ENCODE measurements around the gene MS4A18.
"Not testable (repeated sequence)": the region's sequence is repeated elsewhere in the genome, so short reads cannot be mapped to it uniquely, and the experiment has no call there.

The MS4A18 gene

DNA sequence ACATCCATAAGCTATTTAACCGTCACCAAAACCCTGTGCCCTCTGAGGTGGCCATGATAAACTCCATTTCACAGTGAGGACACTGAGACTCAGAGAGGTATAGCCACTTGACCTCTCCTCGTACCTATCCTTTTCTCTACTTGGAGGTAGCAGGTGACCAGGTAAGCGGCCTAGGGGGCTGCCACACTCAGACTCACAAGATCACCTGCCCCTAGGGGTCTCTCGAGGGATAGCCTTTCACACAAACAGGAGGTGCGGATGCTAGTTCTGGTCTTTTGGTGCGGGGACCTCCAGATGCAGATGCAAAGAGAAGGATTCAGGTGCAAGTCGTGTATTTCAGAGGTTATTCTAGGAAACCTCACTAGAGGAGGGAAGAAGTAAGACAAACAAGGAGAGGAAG, 14.6 kb downstream of the MS4A18 start:
- no peak for DNase-seq (ENCODE audit: low read depth in 2 of 2)

DNA sequence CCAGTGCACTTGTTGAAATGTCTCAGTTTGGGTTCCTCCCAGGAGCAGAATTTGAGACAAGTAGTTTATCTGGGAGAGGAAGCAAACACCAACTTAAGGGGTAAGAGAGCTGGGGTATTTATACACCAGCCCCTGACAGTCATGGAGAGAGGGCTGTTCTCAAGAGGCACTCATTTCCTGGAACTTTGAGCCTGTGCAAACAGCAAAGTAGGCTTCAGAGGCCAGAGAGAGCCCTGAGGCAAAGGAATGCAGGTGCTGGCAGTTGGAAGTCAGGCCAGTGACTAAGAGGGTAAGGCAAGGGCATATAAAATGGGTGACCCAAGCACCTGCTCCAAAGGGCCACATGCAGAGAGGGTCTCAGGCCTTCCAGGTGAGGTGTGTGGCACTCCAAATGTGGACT, 16.1 kb downstream of the MS4A18 start:
- DNase-seq (ENCODE audit: low read depth in 2 of 2) = no peak

DNA sequence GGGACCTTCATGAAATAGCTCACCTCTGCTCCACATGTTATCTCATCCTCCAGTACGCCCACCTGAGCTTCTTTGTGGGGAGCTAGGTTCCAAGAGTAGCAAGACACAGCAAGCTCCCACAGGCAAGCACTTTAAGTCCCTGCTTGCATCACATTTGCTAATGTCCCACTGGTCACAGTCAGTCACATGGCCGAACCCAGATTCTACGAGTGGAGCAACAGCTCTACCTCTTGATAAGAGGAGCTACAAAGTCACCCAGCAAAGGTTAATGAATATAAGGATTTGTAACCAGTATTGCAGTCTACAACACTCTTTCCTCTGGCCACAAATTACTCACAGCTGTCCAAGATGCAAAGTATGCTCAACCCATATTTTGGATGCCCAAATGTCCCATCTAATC, 16.9 kb downstream of the MS4A18 start:
- DNase-seq (ENCODE audit: low read depth in 2 of 2) = no peak

DNA sequence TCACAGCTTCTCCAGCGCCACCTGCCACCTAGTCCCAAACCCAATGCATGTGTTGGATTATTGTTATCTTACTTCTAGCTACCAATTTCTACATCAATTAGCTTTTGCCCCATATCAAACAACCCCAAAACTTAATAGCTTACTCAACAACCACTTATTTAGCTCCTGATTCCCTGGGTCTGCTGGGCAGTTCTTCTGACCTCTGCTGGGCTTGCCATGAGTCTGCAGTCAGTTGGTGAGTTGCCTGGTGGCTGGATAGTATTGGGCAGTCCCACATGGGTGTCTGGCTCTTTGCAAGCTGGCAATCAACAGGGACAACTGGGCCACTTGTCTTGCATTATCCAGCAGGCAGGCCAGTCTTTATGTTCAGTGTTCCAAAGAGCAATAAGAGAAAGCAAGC, 18.5 kb downstream of the MS4A18 start:
- DNase-seq (ENCODE audit: low read depth in 2 of 2) = no peak

DNA sequence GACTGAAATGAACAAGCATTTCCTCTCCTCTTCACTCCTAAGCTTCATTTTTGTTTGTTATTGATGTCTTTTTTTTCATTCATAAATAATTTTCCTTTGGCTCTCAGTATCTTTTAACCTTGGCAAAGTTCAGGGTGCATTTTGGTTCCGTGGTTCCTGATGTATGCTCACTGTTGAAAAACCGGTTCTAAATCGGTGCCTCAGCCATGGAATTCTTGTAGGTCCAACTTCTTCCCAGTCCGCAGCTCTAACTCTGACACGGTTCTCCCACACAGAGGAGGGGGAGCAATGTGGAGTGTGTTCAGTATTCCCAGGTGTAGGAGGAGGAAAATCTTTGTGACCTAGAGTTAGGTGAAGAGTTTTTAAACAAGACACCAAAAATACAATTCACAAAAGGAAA, 19.6 kb downstream of the MS4A18 start:
- no peak for DNase-seq (ENCODE audit: low read depth in 2 of 2)

DNA sequence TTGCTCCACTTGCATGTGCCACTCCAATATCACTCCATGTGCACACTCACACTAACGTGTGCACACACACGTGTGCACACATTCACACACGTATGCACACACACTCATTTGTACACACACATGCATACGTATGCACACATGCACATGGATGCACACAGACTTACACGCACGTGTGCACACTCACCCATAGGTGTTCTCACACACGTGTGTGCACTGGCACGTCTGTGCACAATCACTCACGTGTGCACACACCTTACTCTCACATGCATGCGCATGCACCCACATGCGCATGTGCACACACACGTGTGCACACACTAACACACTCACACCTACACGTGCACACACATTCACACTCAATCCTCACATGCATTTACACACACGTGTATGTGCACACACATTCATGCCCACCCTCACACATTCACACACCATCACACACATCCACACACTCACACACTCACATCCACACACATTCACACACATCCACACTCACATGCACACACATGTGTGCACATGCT, 22.9 kb downstream of the MS4A18 start:
- DNase-seq (ENCODE audit: low read depth in 2 of 2) = no peak

DNA sequence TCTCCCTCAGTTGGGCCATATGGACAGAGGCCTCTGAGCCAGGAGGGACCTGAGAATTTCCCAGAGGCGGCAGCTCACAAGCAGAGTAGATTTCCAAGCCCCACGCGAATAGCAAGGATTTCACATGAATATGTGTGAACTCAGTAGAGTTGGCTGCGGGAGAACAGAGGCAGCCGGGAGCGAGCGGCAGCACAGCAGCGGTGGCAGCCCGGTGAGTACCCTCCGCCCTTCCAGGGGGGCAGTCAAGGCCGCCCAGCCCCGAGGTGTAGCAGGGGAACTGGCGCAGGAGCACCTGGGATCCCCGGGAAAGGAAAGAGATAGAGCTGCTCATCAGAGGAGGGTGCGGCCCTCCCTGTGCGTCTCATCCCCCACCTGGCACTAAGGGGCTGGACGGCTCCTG, 23.7 kb downstream of the MS4A18 start:
- DNase-seq (ENCODE audit: low read depth in 2 of 2) = no peak

DNA sequence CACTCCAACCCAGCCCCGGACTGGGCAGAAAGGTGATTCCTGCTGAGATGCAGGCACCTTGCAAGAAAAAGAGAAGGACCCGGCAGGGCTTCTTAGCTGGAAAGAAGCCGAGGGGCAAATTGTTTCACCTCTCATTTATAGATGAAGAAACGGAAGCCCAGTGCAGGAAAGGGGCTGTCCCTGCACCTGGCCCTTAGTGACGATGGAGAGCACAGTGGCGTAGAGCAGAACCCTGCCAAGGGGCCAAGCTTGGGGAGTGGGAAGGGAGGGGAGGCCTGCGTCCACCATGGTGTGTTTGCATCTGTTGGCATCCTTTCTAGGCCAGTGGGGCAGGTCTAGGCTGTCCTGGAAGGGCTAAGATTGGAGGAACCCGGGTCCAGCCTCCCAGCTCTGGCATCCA, 24.3 kb downstream of the MS4A18 start:
- DNase-seq (ENCODE audit: low read depth in 2 of 2) = no peak

DNA sequence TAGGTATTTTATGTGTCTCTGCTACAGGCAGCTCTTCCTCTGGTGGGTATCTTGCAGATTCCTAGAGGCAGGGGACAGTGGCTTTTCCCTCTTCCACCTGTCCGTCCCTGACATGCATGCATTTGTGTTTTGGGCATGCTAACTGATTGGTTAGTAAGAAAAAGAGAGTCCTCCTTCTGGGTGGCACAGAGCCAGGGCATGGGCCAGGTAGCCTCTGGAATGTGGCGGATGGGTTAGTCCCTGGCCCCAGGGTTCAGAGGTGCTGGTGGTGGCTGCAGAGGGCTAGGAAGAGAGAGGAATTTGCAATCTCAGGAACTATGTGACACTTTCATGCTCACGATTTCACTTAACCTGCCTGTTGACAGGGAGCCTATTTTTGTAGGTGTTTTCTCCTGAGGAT, 26.4 kb downstream of the MS4A18 start:
- DNase-seq (ENCODE audit: low read depth in 2 of 2) = no peak

DNA sequence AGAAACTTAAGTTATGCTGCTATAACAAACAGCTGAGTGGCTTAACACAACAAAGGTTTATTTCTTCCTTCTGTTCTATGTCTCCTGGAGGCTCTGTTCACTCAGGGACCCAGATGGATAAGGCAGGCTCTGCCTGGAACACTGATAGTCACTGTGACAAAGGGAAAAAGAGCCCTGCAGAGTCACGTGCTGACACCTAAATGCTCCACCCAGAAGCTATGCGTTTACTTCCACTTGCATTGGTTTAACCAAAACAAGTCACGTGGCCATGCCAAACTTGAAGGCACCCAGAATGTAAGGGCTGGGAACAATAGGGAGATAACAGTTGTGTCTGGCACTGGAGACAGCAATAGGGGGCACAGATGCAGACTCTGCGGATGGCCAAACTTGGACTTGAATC, 28.8 kb downstream of the MS4A18 start:
- no peak for DNase-seq (ENCODE audit: low read depth in 2 of 2)

DNA sequence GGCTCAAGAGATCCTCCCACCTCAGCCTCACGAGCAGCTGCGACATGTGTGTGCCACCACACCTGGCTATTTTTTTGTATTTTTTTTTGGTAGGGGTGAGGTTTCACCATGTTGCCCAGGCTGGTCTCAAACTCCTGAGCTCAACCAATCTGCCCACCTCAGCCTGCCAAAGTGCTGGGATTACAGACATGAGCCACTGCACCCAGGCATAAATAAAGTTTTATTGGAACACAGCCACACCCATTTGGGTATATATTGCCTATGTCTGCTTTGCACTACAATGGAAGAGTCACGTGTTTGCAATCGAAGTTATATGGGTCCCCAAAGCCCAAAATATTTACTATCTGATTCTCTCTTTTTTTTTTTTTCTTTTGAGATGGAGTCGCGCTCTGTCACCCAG, 30.4 kb downstream of the MS4A18 start:
- DNase-seq (ENCODE audit: low read depth in 2 of 2) = no peak

DNA sequence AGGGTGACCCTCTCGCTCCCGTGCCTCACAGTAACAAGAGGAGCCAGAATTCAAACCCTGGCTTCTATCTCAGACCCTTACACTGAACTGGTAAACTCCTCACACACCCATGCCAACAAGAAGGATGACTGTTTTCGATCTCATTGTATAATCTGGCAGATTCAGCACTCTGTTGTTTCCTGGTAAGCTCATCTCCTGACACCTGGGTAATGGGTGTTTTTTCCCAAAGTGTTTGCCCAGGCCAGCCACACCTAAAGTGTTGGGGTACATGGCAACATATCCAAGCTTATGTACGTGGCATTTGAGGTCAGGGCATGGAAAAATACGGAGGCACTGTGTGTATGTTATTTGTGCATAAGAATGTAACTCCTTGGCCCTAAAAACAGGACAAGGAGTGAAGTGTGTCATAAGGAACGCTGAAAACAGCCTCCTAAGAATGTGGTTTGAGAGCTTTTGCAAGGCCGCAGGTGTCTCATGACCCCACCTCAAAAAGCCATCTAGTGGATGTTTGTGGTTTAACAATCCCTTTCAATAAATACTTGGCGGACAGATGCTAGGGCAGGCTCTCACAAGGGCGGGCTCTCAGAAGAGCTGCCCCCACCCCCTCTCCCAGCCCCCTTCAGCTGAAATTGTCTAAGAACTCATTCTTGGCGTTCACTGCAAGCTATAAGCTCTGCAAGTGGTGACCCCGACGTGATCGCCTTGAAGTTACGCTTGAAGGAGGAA, 31.9 kb downstream of the MS4A18 start, which contains the start of gene MS4A15:
MS4A15 (plus strand) TSS at position 561 of the 726 bp plus-strand sequence. CDS start 6,867 bp downstream, outside the sequence.
- no peak for DNase-seq (ENCODE audit: low read depth in 2 of 2)

DNA sequence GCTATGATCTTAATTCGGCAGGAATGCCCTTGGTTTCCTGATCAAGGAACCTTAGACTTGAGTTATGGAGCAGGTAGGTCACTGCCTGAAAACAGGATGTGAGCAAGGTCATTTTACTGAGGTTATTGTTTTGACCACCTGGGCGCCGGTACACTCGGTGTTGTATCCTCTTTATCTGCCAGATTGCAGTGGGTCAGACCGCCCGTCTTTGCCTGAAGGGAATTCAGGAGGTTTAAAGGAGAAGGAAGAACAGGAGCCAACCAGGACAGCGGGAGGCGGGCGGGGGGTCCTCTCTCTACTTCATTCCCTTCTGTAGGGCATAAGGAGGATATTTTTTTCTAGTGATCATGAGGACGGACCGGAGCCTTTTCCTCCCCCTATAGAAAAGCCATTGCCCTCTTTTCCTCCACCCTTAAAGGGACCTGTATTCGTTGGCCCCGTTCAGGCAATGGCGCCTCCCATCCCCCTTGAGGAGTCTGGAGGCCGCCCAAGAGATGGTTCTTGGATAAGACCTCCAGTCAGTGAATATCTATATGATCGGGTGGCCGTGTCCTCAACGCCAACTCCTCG, 32.8 kb downstream of the MS4A18 start:
- no peak for DNase-seq (ENCODE audit: low read depth in 2 of 2)

DNA sequence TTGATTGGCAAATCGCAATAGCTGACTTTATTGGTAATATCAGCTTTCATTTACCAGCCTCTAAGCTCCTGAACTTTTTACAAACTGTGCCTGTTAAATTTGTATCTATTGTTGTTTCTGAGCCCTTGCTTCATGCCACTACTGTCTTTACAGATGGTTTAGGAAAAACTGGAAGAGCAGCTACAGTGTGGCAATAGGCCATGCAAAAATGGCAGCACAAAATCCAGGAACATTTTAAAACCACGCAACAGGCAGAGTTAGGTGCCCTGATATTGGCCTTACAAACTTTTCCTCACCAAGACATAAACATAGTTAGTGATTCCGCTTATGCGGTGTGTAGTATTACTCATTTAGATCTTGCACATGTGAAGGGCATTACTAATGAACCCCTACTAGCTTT, 34.2 kb downstream of the MS4A18 start:
- DNase-seq (ENCODE audit: low read depth in 2 of 2) = not testable (repeated sequence)

DNA sequence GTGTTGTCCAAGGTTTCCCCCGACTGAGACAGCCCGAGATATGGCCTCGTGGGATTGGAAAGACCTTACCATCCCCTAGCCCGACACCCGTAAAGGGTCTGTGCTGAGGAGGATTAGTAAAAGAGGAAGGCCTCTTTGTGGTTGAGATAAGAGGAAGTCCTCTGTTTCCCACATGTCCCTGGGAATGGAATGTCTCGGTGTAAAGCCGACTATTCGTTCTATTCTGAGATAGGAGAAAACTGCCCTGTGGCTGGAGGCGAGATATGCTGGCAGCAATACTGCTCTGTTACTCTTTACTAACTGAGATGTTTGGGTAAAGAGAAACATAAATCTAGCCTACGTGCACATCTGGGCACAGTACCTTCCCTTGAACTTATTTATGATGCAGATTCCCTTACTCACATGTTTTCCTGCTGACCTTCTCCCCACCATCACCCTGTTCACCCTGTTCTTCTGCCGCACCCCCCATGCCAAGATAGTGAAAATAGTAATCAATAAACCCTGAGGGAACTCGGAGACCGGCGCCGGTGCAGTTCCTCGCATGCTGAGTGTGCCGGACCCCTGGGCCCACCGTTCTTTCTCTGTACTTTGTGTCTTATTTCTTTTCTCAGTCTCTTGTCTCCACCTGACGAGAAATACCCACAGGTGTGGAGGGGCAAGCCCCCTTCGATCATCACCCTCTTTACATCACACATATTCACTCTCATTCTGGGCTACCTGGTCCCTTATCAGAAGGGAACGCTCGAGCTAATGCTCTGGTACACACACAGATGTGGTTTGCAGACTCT, 35.1 kb downstream of the MS4A18 start:
- not testable (repeated sequence) for DNase-seq (ENCODE audit: low read depth in 2 of 2)

DNA sequence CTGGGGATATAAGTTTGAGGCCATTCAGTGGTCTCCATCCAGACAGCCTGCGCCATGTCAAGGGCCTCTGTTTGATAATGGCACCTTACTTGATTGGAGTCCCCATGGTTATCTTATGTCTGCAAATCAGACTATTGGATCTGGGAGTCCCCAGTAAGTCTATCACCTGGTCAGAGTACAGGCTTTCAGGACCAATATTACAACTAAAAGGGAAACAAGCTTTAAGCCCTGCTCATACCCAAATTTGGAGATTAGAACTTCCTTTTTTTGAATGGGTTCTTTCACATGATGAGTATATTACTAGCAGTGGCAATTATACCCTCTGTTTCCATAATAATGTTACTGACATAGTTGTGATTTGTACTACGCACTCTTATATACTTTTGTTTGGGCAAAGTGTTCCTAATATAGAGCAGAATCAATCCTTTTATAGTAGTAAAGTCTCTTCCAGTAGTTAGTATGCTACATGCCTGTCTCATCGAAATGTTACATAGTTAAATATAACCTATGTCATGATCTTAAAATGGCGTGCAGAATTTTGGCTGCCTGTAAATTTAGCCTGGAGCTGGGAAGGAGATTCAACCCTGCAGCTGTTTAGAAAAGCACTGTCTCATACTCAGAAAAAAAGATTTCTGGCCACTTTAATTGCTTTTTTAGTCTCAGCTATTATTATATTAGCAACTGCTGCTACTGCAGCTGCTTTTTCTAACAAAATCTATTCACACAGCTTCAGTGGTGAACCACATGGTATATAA, 37.1 kb downstream of the MS4A18 start:
- no peak for DNase-seq (ENCODE audit: low read depth in 2 of 2)

DNA sequence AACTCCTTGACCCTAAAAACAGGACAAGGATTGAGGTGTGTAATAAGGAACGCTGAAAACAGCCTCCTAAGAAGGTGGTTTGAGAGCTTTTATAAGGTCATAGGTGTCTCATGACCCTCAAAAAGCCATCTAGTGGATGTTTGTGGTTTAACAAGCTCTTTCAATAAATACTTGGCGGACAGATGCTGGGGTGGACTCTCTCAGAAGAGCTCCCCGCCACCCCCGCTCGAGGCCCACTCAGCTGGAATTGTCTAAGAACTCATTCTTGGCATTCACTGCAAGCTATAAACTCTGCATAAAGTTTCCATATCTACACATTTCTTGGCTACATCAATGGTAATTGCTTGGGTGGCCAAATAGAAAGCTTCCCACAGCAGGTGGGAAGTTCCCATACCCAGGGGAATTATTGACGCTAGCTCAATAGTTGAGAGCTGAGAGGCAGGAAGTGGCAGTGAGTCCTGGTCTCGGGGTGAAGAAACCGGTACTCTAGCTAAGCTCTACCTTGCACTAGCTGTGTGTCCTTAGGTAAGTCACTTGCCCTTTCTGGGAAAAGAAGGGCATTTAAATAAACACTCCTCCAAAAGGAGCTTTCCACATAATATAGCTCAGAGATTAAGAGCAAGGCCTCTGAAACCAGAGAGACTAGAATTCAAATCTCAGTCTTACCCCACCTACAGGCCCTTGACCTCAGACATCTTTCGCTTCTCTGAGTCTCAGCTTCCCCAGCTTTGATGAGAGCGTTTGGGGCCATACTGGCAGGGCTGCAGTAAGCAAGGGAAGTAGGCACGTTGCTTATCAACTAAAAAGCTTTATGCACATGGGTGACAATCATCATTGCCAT, 38.6 kb downstream of the MS4A18 start:
- DNase-seq (ENCODE audit: low read depth in 2 of 2) = no peak

DNA sequence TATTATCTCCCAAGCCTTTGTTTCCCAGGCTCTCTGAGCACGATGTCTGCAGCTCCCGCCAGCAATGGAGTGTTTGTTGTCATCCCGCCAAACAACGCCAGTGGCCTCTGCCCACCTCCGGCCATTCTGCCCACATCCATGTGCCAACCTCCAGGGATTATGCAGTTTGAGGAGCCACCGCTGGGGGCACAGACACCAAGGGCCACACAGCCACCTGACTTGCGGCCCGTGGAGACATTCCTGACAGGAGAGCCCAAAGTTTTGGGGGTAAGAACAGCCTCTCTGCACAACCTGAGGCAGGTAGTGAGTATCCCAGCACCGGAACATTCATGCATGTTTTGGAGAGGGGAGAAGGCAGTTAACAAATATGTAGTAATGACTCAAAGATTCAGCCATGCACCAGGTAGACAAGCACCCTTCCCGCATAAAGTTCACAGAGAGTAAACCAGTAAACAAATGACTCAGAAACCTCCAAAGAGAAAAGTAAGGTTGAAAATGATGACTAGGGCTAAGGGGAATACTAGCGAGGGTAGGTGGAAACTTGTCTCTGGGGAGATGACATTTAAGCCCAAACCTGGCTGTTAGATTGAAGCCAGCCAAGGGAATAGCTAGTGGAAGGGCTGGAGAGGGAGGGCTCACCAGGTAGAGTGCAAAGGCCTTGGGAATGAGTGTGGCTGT, 39.3 kb downstream of the MS4A18 start:
- DNase-seq (ENCODE audit: low read depth in 2 of 2) = no peak

DNA sequence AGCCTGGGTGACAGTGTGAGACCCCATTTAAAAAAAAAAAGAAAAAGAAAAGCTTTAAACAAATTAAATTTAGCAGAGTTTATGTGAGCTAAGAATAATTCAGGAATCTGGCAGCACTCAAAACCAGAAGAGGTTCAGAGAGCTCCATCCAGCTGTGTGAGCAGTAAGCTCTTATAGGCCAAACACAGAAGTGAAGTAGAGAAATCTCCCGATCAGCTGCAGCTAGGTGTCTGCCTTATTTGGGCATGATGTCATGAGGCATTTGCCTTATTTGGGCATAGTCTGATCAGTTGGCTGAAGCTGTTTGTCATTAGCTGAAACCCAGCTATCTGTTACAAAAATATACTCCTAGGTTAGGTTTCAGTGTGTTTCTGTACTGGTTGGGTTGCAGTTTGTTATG, 40.4 kb downstream of the MS4A18 start:
- DNase-seq (ENCODE audit: low read depth in 2 of 2) = no peak

DNA sequence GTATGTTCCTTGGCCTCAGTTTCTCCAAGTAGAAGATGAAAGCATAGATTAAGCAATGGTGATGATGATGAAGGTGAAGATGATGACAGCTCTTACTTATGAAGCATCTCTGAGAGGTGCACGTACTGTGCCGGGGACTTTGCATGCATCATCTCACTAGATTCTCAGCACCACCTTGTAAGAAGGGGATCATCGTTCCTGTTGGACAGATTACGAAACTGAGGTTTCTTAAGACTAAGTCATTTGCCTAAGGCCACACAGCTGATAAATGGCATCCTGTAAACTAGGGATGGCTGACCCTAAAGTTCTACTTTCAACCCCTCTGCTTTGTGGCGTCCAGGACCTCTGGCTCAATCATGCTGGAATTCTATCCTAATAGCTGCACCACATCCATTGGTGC, 40.8 kb downstream of the MS4A18 start:
- DNase-seq (ENCODE audit: low read depth in 2 of 2) = no peak

DNA sequence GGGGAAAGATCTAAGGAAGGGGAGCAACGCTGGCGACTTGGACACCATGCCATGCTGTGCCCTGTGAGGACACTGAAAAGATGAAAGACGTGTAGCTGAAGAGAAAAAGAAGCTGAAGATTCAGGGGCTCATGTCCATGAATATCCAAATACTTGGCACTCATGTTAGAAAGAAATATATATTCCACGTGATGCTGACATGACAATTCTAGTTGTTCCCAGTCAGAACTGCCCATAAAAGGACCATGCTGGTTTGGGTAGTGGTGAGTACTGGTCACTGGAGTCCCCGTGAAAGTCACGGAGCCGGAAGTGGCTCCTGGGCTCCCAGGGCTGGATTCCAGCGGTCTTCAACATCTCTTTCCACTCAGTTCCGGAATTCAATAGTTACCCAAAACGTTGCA, 42.0 kb downstream of the MS4A18 start:
- no peak for DNase-seq (ENCODE audit: low read depth in 2 of 2)
